Sciatic nerve (tissue), 2 donors: ENCODE results near the gene MKLN1. TPM values are rescaled to one million over a fixed set of nuclear protein-coding genes. Genes with fewer than 3 reads are reported as not detected.
"Not testable (repeated sequence)": the region's sequence is repeated elsewhere in the genome, so short reads cannot be mapped to it uniquely, and the experiment has no call there.

ENCODE experiments used
- ATAC-seq: fragments of 200-7000 bp; cut with Tn5 transposase; one replicate; pipeline ENCODE4 v1.9.1; 2020; ENCODE audit warnings: mild to moderate bottlenecking, moderate library complexity
- DNase-seq: peaks from one replicate; pipeline ENCODE4 v3.0.0-alpha.2; 2020; ENCODE audit warnings: low spot score
- intact Hi-C: fragments of 100-400 bp; cut with DNase I; formaldehyde crosslinking; loops from one replicate; pipeline ENCODE4 v1.14.2; 2022
- total RNA-seq: library from RNA; stranded (reverse); fragmentation: NEBNext Ultra II Directional; extraction: Animal tissue kit (Norgen Biotek cat#: 25700); gene quantifications from one replicate; pipeline ENCODE4 v1.2.1, GENCODE V29; 2021
- donor health status: DM: no; HTN: no; CAD: no.
- donor health status: DM: no; HTN: no; CAD: no.

The MKLN1 gene
- total RNA-seq, 1 donor from 2014 or later = 110 TPM

DNA sequence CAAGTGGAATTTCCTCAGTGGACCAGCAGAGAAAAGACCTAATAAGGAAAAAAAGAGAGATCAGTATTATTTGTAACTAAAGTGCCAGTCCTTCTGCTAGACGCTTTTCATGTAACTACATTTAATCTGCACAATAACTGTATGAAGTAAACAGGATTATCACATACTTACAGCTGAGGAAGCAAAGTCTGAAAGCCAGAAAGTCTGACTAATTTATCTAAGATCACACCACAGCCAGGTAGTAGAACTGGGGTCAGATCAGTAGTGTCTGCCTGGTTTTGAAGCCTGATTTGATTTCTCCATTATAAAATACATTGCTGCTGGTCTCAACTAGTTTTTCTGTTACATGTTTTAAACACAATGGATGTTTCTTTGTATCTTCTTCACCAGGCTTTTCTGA lies 159.5 kb downstream of the MKLN1 start:
- DNase-seq = no peak
- ATAC-seq = no peak
- intact Hi-C loops = no loop called here

- DNase-seq (no peak), ATAC-seq (no peak)
- intact Hi-C loops = no loop called here
Observed at GRCh38 chr7:131488361-131488760, 160.7 kb downstream of the MKLN1 start.

- no peak for DNase-seq
- no peak for ATAC-seq
- intact Hi-C loops = no loop called here
Observed at GRCh38 chr7:131489196-131489595, 161.5 kb downstream of the MKLN1 start.

DNA sequence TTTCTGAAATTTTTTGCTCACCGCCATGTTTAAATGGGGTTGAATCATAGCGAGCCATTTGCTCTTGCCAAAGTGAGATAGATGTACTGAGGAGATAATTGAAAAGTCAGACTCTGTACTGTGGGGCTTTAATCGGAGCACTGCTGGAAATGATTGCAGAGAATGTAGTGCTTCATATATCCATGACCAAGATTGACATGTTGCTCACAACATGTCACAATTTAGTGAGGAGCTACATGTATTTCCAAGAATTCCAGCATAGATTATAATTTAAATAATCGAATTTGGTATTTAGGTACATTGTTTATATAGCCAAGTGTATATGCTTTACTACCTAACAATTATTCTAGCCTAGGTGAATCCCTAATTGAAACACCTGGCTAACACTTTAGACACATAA lies 162.2 kb downstream of the MKLN1 start:
- ATAC-seq = no peak
- intact Hi-C loops = no loop called here
- no peak for DNase-seq

DNA sequence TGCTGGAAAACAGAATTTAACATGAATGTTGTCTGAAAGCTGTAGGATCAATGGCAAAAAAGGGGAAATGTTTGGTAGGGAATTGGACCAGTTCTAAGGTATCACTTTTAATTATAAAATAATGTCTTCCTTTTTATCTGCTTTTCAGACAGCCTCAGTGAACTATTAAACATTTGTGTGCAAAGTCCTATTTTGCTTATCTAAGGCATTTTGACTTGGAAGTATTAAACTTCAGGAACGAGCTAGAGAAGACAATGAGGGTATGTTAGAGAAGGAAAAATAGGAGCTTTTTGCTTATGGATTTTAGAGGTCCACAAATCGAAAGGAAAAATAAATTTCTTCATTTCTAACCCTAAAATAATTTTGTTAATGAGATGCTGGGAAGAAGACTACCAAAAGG lies 165.4 kb downstream of the MKLN1 start:
- ATAC-seq (no peak), DNase-seq (no peak)
- intact Hi-C loops = no loop called here

GRCh38 chr7:131493581-131493980 lies 165.9 kb downstream of the MKLN1 start:
- no peak for DNase-seq
- ATAC-seq = no peak
- intact Hi-C loops = no loop called here

GRCh38 chr7:131494182-131494581 lies 166.5 kb downstream of the MKLN1 start:
- intact Hi-C loops = no loop called here

DNA sequence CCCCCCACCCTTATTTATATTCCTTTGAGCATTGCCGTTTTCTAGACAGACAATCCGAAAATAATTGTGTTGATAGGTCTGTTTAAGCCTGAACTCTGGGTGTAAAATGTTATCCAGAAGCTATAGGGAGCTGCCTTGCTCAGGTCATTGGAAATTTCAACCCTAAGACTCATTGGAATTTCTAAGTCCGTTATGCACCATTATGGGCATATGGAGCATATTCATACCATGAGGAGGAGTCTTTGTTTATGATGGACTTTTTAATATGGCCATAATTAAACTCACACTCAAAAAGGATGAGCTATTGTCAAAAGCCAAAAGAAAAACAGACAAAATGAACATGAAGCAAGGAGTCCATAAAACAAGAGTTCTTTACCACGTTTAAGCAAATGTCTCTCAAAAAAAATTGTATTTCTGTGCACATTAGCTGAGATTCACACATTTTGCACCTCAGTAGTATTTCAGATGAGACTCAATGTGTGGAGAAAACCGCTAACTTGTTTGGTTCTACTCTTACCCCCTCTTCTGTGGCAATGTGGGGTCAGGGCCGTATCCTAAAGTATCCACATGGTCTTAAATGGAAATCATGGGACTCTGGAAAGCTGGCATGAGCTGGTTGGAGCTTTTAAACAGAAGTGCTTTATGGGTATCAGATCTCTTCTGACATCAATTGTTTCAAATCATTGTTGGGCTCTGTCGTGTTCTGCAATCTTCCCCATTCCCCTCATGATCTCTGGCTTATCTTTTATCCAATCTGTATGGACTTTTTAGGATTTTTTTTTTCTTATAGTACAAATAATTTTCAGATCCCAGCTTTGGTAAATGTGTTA lies 168.2 kb downstream of the MKLN1 start:
- ATAC-seq (no peak), DNase-seq (no peak)
- intact Hi-C loops = no loop called here

More at GRCh38 chr7:131494182-131494581, 166.5 kb downstream of the MKLN1 start:
- no peak for DNase-seq
- no peak for ATAC-seq

DNA sequence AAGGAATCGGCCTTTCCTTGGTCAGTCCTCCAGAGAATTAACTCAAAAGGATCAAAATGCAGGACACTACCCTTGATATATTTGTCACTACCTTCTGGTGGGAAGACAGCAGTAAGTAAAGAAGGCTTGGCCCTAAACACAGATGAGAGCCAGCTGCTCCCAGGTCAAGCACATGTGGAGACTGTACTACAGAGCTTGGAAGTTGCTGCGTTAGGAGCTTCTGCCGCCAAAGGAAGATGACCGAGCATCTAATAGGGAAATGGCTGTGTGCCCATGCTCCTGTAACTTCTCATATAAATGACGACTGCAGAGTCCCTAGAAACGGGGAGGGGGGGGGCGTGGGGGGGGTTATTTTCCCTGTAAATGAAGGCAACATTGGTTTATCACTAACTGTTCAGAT lies 169.8 kb downstream of the MKLN1 start:
- ATAC-seq = peak; percentile 19
- intact Hi-C loops = no loop called here
- DNase-seq = no peak

- intact Hi-C loops = no loop called here
- ATAC-seq (peak; percentile 28), DNase-seq (no peak)
Observed at GRCh38 chr7:131498237-131498885, 170.7 kb downstream of the MKLN1 start.

DNA sequence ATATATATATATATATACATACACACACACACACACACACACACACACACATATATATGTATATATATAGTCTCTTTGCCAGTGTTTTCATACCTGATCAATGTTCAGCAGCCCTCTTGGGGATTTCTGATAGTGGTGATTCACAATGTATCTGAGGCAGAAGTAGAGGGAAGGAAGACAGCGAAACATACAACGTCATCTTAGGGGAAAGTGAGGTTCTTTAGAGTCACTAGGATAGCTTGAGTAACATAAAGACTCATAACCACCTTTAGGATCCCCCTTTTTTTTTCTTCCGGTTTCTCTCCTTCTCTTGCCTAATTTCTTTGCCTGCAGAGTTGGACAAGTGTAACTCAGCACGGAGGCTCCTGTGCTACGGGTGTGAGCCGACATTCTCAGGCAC lies 172.1 kb downstream of the MKLN1 start:
- intact Hi-C loops = no loop called here

DNA sequence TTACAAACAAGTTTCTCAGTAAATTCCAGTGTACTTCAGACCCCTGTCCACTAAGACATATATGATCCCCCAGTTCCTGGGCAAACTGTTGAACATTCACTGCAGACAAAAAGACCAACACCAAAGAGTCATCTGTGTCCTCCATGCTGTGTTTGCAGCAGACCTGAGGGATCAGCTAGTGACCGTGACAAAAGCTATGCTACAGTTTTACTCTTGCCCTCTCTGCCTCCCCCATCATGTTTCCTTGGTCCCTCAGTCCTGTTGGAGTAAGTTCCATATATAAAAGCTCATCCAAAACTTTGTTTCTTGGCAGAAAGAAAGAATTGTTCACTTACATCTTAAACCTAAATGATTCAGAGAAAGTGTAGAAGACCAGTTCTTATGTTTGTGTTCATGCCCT lies 172.7 kb downstream of the MKLN1 start:
- ATAC-seq = no peak
- no peak for DNase-seq
- intact Hi-C loops = no loop called here

More for the DNA sequence above, 172.1 kb downstream of the MKLN1 start:
- ATAC-seq = no peak
- no peak for DNase-seq

- intact Hi-C loops = no loop called here
- DNase-seq (no peak), ATAC-seq (no peak)
Observed at GRCh38 chr7:131501422-131501821, 173.7 kb downstream of the MKLN1 start.

- DNase-seq = no peak
- intact Hi-C loops = no loop called here
- peak; percentile 45 for ATAC-seq
Observed at GRCh38 chr7:131501930-131502685, 174.4 kb downstream of the MKLN1 start.

GRCh38 chr7:131502810-131503508 lies 175.3 kb downstream of the MKLN1 start:
- intact Hi-C loops = no loop called here
- ATAC-seq (peak; percentile 77), DNase-seq (peak; percentile 81)

GRCh38 chr7:131503639-131504038 lies 176.0 kb downstream of the MKLN1 start:
- peak; percentile 1 for ATAC-seq
- DNase-seq = no peak
- intact Hi-C loops = no loop called here

GRCh38 chr7:131504157-131504899 lies 176.7 kb downstream of the MKLN1 start:
- ATAC-seq (no peak), DNase-seq (no peak)
- intact Hi-C loops = no loop called here

- not testable (repeated sequence) for DNase-seq, ATAC-seq
- intact Hi-C loops = loop anchor here (5.0 kb wide), 1 partner anchor 147 kb away; no protein-coding TSS in a partner anchor
Observed at GRCh38 chr7:131505037-131505620, 177.5 kb downstream of the MKLN1 start.
